Stimulated activated CD8-positive, alpha-beta memory T cell treated with anti-CD3 and anti-CD28 coated beads, Interleukin-4, amount 100 ng/mL, for 24 hours (primary cell): ENCODE data around the gene RAMP1.

Experiments
- DNase-seq: peaks from one replicate; pipeline ENCODE4 v3.0.0-alpha.2; 2020; ENCODE audit warnings: low read depth

The RAMP1 gene

DNA sequence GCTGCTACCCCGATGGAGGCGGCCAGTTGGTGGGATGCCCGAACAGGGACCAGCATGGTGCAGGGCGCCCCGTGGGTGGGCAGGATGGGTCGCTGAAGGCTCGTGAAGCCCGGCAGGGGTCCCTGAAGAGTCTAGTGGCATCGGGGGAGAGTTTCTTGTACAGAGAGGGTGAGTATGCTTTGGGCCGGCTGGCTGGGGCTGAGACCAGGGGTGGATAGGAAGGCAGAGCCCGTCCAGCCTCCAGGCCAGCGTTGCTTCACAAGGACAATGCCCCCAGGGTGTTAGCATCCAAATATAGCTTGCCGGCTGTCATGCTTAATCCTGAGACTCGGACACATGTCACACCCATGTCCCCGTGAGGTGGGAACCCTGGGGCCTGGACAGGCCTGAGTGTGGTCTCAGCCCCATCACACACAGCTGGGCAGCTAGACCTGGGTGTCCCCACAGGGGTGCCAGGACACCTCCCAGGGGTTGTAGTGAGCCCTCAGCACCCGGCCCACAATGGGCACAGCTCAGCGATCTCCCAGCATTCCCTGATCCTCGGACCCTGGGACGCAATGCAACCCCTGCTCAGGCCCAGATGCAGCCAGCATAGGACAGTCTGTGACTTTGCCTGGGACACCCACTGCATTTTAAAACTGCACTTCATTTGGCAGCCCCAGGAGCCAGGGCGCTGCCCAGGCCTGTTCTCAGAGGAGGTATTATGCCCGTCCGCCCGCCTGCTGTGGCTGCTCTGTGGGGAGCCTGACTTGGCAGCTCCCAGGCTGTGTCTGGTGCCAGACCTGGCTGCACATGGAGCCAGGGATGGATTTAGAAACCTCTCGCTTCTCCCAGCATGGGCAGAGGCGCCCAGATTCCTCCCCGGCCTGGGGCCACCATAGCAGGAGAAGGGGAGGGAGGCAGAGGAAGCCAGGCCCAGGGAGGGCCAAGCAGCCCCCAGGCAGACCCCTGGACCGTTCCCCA is 36.4 kb downstream of the RAMP1 start:
- no peak for DNase-seq

DNA sequence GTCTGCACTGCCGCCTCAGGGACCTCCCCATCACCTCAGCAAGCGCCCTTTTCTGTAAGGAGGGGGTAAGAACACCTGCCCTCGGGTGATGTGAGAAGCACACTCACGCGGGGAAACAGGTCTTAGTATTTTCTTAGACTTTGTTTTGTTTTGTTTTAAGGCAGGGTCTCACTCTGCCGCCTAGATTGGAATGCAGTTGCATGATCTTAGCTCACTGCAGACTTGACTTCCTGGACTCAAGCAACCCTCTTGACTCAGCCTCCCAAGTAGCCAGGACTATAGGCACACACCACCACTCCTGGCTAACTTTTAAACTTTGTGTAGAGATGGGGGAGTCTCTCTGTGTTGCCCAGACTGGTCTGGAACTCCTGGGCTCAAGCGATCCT is 37.1 kb downstream of the RAMP1 start:
- DNase-seq, result no peak

DNA sequence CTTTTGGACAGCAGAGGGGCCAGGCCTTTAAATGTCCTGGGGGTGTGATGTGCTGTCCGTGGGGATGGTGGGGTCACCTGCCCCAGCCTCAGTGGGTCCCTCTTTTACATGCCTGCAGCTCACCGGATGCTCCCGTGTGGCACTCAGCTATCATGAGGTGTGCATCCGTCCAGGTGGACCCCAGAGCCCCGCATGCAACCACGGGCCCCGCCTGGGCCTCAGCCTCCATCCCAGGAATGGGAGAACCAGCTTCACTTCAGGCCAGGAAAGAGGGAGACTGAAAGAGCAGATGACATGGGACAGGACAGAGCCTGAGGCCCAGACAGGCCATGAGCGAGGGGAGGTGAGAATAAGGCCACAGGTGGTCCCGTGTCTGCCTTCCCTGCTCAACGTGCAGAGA is 37.5 kb downstream of the RAMP1 start:
- no peak for DNase-seq

DNA sequence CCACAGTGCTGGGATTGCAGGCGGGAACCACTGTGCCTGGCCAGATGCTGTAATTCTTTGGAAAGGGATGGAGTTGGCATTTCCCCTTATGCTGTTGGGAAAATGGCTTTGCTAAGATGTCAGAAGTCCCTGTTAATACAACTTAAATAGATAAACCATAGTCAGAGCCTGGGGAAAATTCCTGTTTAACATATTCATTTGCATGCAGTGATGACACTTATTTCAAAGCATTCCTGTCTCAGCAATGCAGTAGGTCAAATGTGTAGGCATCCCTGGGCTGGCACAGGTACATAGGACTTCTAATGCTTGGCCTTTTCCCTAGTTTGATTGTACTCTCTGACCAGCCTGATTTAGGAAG is 38.6 kb downstream of the RAMP1 start:
- DNase-seq, result no peak

DNA sequence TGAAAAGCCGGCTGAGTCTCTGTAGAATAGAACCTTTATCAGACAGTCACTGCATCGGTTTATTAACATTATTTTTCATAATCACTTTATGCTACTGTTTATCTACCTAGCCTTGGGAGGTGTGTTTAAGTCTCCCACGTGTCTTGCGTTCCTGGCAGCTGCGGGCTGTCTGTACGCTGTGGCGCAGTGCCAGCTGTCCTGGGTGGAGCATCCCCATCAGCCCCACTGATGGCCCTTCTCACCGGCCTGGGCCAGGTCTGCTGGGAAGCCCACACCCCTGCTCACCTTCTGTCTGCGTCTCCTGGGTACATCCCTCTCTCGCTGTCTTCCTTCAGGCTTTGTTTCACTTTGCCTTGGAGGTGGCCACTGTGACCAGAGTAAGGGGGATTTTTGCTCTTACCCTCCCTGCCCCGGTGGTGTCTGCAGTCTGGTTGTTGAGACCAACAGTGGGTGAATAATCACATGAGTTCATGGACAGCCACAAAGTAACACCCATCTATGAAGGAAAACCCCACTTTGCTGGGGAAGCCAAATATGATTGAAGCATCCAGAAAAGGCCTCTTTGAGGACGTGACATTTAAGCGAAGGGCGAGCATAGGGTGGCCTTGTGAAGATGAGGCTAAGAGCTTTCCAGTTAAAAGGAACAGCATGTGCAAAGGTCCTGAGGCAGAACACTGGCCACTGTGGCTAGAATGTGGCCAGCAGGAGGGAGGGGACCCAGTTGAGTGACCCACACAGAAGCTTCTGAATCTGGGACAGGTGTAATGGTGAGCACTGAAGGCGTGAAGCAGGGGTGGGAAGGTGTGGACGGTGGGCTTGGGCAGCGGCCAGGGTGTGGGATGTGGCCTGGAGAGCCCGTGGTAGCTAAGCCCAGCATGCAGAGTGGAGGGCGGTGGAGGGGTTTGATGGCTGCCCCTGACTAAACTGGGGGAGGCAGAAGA is 41.7 kb downstream of the RAMP1 start:
- no peak for DNase-seq

DNA sequence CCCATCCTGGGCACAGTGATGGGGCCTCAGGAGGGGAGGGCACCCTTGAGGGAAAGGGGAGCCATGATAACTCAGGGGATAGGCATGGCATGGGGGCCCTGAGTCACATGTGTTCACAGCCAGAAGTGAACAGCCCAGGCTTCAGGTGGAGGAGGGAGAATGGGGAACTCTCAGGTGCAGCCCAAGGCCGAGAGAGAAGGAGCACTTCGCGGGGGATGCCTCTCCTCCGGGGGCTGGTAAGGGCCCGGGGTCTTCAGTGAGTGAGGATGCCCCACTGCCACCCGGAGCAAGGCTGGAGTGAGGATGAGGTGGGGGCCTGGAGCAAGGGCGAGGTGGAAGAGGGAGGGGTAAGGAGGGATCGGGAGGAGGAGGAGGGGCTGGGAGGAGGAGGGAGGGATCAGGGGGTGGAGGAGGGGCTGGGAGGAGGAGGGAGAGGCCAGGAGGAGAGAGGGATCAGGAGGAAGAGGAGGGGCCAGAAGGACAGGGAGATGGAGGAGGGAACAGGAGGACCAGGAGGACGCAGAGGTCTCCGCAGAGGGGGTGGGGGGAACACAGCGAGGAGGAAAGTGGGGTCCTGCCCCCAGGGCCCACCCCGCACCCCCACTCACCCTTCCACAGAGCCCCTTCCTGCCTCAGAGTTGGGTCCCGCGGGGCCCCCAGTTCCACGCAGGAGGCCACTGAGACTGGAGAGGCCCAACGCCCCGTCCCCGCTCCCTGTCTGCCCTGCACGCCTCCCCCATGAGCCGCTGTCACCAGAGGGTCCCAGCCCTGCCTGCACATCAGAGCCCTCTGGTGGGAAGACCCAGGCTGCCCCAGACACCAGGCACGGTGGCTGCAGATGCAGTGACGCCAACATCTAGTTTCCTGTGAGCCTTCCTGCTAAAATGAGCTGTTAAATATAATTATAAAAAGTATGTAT is 42.8 kb downstream of the RAMP1 start:
- DNase-seq, result no peak

DNA sequence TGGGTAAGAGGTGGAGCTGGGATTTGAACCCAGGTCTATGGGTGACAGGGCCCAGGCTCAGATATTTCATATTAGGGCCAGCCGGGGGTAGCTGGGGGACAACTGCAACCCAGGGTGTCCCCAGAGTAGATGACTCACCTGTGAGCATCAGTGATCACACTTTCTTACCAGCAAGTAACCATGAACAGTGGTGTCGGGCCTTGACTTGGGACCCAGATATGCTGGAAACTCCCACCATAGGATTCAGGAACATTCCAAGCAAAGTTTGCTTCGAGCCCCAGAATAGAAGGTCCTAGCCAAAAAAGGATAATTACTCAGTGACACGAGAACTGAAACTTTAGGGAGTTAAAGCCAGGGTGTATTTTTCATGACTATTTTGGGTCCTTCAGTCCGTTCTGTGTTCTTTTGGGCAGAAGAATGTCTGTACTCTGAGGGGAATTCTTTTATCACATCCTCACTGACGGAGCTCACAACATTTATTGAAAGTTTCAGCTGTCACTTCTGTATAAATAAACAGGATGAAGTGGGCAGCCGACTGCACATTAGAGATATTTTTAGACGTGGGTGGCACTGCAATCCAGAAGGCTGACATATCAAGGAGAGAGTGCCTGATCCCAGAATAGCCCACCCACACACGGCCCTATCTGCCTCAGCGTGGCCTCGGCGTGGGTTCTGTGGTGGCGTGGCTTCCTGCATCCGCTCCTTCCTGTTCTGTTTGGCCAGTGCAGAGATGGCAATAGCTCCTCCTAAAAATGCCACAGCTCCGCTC is 45.6 kb downstream of the RAMP1 start:
- DNase-seq, result no peak

DNA sequence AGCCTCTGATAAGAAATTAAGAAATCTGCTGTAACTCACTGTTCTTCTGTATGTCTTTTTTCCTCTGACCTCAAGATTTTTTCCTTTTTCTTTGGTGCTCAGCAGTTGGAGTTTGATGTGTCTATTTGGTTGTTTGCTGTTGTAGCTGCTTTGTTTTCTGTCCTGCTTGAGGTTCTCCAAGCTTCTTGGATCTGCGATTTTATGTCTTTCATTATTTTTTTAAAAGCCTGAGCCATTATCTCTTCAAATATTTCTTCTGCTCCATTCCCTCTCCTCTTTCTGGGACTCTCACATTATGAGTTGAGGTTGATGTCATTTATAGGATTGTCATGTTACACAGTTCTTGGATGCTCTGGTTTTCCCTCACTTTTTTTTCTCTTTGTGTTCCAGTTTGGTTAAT is 47.7 kb downstream of the RAMP1 start:
- DNase-seq, result no peak

DNA sequence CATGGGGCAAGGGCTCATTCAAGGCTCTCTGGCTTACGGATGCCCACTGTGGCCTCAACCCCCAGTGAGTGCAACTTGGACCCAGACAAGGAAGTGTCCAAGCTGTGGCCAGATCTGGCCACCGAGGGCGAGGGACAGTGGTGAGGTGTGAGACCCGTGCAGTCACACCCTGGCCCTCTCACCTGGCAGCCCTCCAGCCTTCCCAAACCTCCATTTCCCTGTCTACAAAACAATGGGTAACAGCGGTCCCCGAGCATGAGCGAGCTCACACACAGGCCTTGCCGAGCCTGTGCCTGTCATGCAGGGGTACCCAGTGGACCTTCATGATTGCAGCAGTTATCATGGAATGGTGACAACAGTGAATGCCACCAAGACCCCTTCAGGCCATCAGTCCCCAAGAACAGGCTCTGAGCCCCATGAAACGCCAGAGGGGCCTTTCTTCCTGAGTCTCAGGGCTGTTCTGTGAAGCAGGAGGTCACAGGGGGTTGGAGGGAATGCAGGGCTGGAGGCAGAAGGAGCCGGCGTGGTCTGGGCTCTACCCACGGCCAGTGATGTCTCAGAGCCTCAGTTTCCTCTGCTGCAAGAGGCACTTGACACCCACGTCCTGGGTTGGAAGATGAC is 49.8 kb downstream of the RAMP1 start:
- no peak for DNase-seq

DNA sequence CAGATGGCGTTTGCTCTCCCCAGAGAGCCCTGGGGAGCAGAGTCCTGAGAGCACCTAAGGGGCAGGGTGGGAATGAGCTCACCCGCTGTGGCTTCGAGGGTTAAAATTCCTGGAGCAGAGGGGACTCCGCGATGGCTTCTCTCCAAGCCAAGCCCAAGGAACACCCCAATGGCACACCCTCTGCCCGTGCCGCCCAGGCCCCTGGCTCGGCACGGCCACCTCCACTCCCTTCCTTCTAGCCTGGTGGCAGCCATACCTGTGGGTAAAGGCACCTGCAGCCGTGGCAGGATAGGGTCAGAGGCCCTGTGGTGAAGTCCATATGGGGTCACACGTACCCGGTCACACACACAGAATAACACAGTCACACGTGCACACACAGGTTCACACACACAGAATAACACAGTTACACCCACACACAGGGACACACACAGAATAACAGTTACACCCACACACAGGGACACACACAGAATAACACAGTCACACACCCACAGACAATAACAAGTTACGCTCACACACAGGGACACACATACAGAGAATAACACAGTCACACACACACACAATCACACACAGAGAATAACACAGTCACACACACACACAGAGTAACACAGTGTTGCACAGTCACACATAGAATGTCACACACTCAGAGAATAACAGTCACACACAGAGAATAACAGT is 50.5 kb downstream of the RAMP1 start:
- DNase-seq, result no peak

DNA sequence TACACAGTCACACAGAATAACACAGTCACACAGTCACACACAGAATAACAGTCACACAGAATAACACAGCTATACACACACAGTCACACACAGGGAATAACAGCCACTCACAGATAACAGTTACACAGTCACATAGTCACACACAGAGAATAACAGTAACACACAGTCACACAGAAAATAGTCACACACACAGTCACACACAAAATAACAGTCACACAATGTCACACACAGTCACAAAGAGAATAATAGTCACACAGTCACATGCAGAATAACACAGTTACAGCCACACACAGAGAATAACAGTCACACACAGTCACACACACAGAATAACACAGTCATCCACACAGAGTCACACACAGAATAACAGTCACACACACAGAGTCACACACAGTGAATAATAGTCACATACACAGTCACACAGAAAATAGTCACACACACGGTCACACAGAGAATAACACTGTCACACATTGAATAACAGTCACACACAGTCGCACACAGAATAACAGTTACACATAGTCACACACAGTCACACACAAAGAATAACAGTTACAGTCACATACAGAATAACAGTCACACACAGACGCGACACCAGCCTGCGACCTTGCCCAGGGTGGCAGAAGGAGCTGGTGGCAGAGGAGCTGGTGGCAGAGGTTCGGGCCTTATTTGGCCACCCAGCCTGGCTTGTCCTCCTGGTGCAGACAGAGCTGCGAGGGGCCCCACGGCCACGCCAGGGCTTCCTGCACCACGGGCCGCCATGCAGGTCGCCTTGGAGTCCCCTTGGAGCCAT is 51.3 kb downstream of the RAMP1 start:
- no peak for DNase-seq

DNA sequence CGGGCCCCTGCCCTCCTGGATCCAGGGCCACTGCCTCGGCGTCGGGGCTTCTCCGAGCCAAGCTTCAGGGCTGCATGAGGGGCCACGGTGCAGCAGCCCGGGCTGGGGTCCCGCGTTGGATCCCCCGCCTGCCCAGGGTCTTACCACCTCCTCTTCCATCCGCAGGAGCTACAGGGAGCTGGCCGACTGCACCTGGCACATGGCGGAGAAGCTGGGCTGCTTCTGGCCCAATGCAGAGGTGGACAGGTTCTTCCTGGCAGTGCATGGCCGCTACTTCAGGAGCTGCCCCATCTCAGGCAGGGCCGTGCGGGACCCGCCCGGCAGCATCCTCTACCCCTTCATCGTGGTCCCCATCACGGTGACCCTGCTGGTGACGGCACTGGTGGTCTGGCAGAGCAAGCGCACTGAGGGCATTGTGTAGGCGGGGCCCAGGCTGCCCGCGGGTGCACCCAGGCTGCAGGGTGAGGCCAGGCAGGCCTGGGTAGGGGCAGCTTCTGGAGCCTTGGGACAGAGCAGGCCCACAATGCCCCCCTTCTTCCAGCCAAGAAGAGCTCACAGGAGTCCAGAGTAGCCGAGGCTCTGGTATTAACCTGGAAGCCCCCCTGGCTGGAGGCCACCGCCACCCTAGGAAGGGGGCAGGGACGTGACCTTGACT is 52.1 kb downstream of the RAMP1 start:
- DNase-seq, result no peak

DNA sequence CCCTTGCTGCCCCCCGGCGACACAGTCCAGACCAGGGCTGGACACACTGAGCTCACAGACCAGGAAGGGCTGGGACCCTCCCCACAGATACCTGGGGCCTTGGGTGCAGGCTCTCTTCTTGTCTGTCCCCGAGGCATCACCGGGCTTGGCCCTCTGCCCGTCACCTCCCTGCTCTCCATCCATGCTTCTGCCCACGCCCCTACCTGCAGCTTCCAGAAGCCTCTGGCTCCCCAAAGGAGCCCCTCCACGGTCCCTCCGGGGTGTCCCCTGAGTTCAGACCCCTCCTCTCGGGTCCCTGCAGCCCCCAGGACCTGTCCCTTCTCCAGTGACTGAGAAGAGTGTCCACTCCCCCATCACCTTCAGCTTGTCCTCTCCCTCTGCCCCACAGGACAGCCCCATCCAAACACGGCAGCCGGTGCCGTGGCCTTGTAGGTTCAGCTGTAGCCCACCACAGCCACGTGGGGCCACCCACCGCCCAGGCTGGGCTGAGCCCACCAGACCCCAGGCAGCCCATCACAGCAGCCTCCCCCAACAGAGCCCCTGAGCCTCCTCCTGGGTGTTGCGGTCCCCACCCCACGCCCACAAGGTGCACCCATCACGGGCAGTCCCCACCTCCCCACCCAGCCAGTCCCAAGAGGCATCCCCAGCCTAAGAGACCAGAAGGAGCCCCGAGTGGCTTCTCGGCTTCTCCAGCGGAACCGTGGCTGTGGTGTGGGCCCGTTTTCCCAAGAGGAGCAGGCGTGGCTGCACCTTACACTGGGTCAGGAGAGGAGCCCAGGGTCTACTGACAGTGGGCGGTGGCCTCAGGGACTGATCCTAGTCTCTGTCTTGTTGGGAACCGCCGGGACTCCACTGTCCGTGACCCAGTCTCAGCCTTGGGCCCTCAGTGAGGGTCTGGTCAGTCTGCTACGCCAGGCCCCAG is 53.1 kb downstream of the RAMP1 start:
- DNase-seq, result no peak

DNA sequence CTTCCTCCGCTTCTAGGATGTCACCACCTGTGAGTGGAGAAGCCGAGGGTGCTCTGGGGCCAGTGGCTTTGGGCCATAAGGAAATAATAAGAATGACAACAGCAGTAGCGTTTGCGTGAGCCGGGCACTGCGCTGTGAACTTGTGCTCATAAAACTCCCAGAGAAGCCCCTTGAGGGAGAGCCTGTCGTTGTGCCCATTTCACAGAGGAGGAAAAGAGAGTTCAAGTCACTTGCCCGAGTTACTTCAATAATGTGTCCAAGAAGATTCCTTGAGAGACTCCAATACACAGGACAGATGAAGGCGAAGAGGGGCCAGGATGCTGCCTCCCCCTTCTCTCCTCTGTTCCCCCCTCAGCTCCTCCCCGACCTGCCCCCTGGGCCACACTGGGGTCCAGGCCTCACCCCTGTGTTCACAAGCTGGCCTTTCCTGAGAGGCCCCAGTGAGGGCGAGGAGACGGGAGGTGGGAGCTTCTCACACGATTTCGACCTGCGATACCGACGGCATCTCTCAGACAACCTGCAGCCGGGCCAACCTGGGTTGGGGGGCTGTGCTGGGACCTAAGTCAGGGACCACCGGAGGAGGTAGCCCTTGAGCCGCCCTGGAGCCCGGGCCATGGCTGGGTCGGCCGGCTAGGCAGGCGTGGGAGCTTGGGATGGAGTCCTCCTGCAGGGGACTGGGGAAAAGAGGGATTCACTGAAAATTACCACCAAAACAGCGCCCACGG is 53.9 kb downstream of the RAMP1 start:
- no peak for DNase-seq

DNA sequence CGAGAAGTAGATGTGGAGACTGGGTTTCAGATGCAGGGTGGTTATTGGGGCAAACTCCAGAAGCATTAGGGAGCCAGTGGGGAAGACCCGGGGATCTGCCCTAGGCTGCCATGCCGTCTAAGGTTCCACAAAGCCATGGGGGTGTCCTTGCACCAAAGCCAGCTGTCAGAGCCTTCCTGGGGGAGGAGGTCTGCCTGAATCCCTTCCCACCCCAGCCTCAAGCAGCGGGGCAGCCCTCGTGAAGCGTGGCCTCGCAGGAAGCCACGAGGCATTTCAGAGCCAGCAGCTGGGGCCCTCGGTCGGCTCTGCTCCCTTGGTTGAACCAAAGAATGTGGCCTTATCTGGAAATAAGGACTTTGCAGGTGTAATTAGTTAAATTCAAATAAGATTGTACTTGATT is 56.2 kb downstream of the RAMP1 start:
- no peak for DNase-seq

DNA sequence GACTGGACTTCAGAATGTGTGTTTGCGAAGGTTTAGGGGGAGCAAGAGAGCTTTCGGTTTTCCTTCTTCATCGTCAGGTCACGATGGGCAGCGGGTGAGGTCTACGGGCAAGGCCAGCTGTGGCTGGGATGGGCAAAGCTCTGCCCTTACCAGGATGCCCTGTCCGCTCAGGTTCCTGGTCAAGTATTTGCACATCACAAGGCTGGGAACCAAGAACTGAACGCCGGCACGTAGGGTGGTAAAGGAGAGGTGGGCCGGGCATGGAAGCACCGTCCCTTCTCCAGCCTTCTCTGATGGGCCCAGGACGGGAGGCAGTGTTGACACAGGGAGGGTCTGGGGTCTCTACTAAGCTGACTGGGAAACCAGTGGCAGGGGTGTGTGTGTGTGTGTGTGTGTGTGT is 56.9 kb downstream of the RAMP1 start:
- DNase-seq, result no peak
